Gastrocnemius medialis (tissue), 4 donors: ENCODE results near the gene PTTG1IP. TPM values are rescaled to one million over a fixed set of nuclear protein-coding genes. Genes with fewer than 3 reads are reported as not detected.

ENCODE experiments used
- ATAC-seq, 2 donors: fragments of 150-250 bp; one replicate each; pipeline ENCODE4 v1.9.1; 2016
- DNase-seq, 2 donors: peaks; one replicate each; pipeline ENCODE4 v3.0.0-alpha.2; 2019
- H3K27ac ChIP-seq, 4 donors: fragments of 200-600 bp; sonication (generic); 1 replicate in 1 of 4; 2 replicates in 3 of 4; pipeline ENCODE4 v1.5.1; 2016 to 2018; ENCODE audit warnings: mild to moderate bottlenecking in 2 of 4, moderate library complexity in 1 of 4
- H3K27me3 ChIP-seq, 3 donors: fragments of 200-600 bp; sonication (generic) in 2 of 3; 1 replicate in 1 of 3; 2 replicates in 2 of 3; pipeline versions ENCODE4 v1.5.1 to v1.6.0; 2016 to 2019; ENCODE audit warnings: mild to moderate bottlenecking in 1 of 3, moderate library complexity in 1 of 3
- H3K36me3 ChIP-seq, 2 donors: fragments of 200-600 bp; sonication (generic) in 1 of 2; one replicate each; pipeline ENCODE4 v1.5.1; 2017 to 2018
- H3K4me1 ChIP-seq, 2 donors: fragments of 200-600 bp; sonication (generic) in 1 of 2; one replicate each; pipeline ENCODE4 v1.5.1; 2016 to 2017; ENCODE audit warnings: mild to moderate bottlenecking in 2 of 2
- H3K4me3 ChIP-seq, 4 donors: fragments of 200-600 bp; sonication (generic) in 3 of 4; 1 replicate in 1 of 4; 2 replicates in 3 of 4; pipeline ENCODE4 v1.5.1; 2016 to 2019; ENCODE audit warnings: mild to moderate bottlenecking in 2 of 4
- H3K9me3 ChIP-seq, 3 donors: fragments of 200-600 bp; sonication (generic) in 2 of 3; 1 replicate in 1 of 3; 2 replicates in 2 of 3; pipeline ENCODE4 v1.5.1; 2016 to 2019
- CTCF ChIP-seq, 5 experiments: fragments of 450-650 bp in 3 of 5; fragments of 200-600 bp in 2 of 5; sonication (generic) in 2 of 5; IDR thresholded peaks in 4 of 5; conservative IDR thresholded peaks in 1 of 5; 1 replicate in 4 of 5; 2 replicates in 1 of 5; pipeline ENCODE4 v1.5.1; 2016 to 2019; ENCODE audit warnings: antibody characterized with exemption in 5 of 5, mild to moderate bottlenecking in 3 of 5, moderate library complexity in 3 of 5
- POLR2A ChIP-seq, 2 donors: fragments of 450-650 bp; IDR thresholded peaks; one replicate each; pipeline ENCODE4 v1.6.1; 2017; ENCODE audit warnings: antibody characterized with exemption in 2 of 2, mild to moderate bottlenecking in 2 of 2, moderate library complexity in 2 of 2
- in situ Hi-C, 4 donors: fragments of 200-750 bp; cut with MboI; loops; one replicate each; pipeline versions ENCODE4 v1.15.0 to v1.8.0; 2017; ENCODE audit warnings: low sequenced_read_pairs in 4 of 4
- intact Hi-C: fragments of 100-400 bp; cut with DNase I; formaldehyde crosslinking; loops from one replicate; pipeline ENCODE4 v1.15.1; 2023; ENCODE audit warnings: low total_unique reads
- total RNA-seq, 4 donors: library from RNA; depleted of rRNA; stranded (reverse); fragments of >200 nt; gene quantifications; one replicate each; pipeline versions ENCODE4 v1.1.0 to v1.2.3, GENCODE V29; 2016

Gene PTTG1IP
- total RNA-seq, 4 donors from 2014 or later, result 116 to 217 (median 127) TPM

DNA sequence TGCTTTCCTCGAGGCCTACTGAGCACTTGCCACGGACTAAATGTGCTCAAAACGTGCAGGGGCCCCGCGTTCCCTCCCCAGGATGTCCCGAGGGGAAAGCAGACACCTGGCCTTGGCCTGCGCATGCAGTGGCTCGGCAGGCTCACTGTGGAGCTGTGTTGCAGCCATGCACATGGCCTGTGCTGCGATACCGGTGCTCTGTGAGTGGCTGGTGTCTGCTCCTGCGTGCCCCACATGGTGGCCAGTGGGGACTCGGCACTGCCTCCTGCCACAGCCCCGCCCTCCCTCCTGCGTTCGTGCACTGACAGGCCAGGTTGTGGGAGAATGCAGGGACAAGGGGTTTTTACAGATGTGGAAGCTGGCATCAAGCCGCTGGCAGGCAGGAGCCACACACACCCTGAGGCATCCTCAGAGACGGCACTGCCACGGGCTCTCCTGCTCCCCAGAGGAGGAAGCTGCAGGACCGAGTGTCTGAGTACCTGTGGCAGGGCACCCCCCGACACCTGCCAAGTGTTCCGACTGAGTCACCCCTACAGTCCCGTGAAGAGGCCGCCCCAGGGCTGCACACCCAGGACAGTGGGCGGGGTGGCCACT, 16.9 kb upstream of the PTTG1IP start:
- Histone ChIP-seq H3K27me3 (peaks cover 0 to 8% (median 2%) of the 10 kb centered on the region in 3 donors), H3K9me3 (no peaks in the 10 kb centered on the region), H3K27ac (no peak overlapping the region), H3K4me3 (no peak overlapping the region), H3K36me3 (no peaks in the 10 kb centered on the region), H3K4me1 (no peaks in the 10 kb centered on the region)
- in situ Hi-C loops (no loop called here), intact Hi-C loops (no loop called here)
- no peak for ATAC-seq
- DNase-seq, result no peak
- TF ChIP-seq POLR2A (IDR thresholded peaks at IDR 0.05) (no peak), CTCF (IDR thresholded peaks at IDR 0.05 in 4 of 5, conservative IDR thresholded peaks at IDR 0.05 in 1 of 5) (no peak)

DNA sequence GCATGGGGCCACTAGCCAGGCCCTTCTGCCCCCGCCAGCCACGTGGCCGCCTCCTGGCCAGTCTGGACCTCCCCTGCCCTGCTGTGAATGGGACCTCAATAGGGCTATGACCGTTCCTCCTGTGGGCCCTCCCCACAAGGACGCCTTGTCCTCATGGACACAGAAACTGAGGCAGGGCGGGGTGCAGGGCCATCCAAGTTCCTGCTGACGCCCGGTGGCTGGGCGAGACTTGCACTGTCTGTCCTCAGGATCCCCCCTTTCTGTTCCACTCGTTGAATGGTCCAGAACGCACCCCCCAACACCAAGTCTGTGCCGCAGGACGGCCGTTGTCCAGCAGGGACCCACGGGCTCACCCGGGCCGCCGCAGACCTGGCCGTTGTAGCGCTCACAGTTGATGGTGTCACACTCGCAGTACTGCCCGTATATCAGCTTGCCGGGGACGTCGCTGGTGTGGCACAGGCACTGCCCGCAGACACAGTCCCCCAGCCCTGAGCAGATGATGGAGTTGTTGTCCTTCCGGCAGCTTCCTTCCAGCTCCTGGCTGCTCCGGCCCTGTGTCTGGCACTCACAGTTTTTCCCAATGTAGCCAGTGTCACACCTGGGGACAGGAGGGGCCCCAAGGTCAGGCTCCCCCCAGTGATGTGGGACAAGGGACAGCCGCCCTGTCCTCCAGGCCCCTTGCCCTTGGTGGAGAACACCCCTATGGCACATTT, 16.3 kb upstream of the PTTG1IP start:
- no peak overlapping the region for H3K4me3 ChIP-seq
- no peaks in the 10 kb centered on the region for H3K4me1 ChIP-seq
- in situ Hi-C loops, result loop anchor here in 1 of 4 donors (10.0 kb wide), 1 partner anchor 95 kb away; no protein-coding TSS in a partner anchor
- no peak for TF ChIP-seq CTCF (IDR thresholded peaks at IDR 0.05 in 4 of 5, conservative IDR thresholded peaks at IDR 0.05 in 1 of 5)
- no peak for TF ChIP-seq POLR2A (IDR thresholded peaks at IDR 0.05)
- H3K27me3 ChIP-seq, result peaks cover 0 to 8% (median 2%) of the 10 kb centered on the region in 3 donors
- H3K9me3 ChIP-seq, result no peaks in the 10 kb centered on the region
- intact Hi-C loops, result no loop called here
- DNase-seq (no peak), ATAC-seq (no peak)
- H3K27ac ChIP-seq, result no peak overlapping the region
- no peaks in the 10 kb centered on the region for H3K36me3 ChIP-seq

- in situ Hi-C loops, result loop anchor here in 1 of 4 donors (10.0 kb wide), 1 partner anchor 94 kb away; no protein-coding TSS in a partner anchor
- DNase-seq, result no peak
These were observed 15.4 kb upstream of the PTTG1IP start for GRCh38 chr21:44888581-44889550.

More at GRCh38 chr21:44888581-44889550, 15.4 kb upstream of the PTTG1IP start:
- ATAC-seq, result no peak
- H3K27me3 ChIP-seq, result peaks cover 0 to 8% (median 2%) of the 10 kb centered on the region in 3 donors
- no peak overlapping the region for H3K27ac ChIP-seq
- intact Hi-C loops, result no loop called here
- no peaks in the 10 kb centered on the region for H3K9me3 ChIP-seq
- no peaks in the 10 kb centered on the region for H3K4me1 ChIP-seq
- TF ChIP-seq CTCF (IDR thresholded peaks at IDR 0.05 in 4 of 5, conservative IDR thresholded peaks at IDR 0.05 in 1 of 5) (no peak), POLR2A (IDR thresholded peaks at IDR 0.05) (no peak)
- no peaks in the 10 kb centered on the region for H3K36me3 ChIP-seq
- H3K4me3 ChIP-seq, result no peak overlapping the region
